PC-3 (cell line): ENCODE data around the gene ZMYND10. TPM values are rescaled to one million over a fixed set of nuclear protein-coding genes. Genes with fewer than 3 reads are reported as not detected.
A peak's percentile ranks its signal among the peaks of the same experiment; 100 is the strongest.

ENCODE experiments used
- ATAC-seq: fragments of 200-7000 bp; cut with Tn5 transposase; 2 replicates; pipeline ENCODE4 v1.9.1; 2020; ENCODE audit warnings: mild to moderate bottlenecking, moderate library complexity
- BruUV-seq: library from RNA; stranded (reverse); fragments of 400-500 nt; replicated peaks from 2 replicates; lab custom pipeline; 2021; lab: Mats Ljungman, UMichigan
- CTCF ChIA-PET: fragments of 300-600 bp; sonication (Branson Sonifier 250); formaldehyde crosslinking; loops from one replicate; lab custom pipeline; 2022; ENCODE audit warnings: antibody characterized with exemption; lab: Charles Lee
- POLR2A ChIA-PET: fragments of 300-600 bp; sonication (Branson Sonifier 250); formaldehyde crosslinking; loops from one replicate; lab custom pipeline; 2022; ENCODE audit warnings: antibody characterized with exemption; ENCODE audit not compliant: unreplicated experiment; lab: Charles Lee
- DNase-seq: peaks from one replicate; pipeline ENCODE4 v3.0.0-alpha.2; 2015
- H2AFZ ChIP-seq: fragments of 300-600 bp; sonication (generic); 2 replicates; pipeline ENCODE4 v1.6.0; 2016; ENCODE audit warnings: antibody characterized with exemption, low read length
- H3F3A ChIP-seq: fragments of 300-600 bp; sonication (generic); one replicate; pipeline ENCODE4 v1.6.0; 2017; ENCODE audit warnings: antibody characterized with exemption, low read length, control low read depth, mild to moderate bottlenecking; ENCODE audit not compliant: unreplicated experiment
- H3K27ac ChIP-seq: fragments of 300-600 bp; sonication (generic); 2 replicates; pipeline ENCODE4 v1.5.1; 2016; ENCODE audit warnings: mild to moderate bottlenecking, low read length
- H3K27me3 ChIP-seq: fragments of 300-600 bp; sonication (generic); 2 replicates; pipeline ENCODE4 v1.6.1; 2016; ENCODE audit warnings: low read length, mixed read lengths
- H3K36me3 ChIP-seq: fragments of 300-600 bp; sonication (generic); 2 replicates; pipeline ENCODE4 v1.6.1; 2016; ENCODE audit warnings: low read depth, mixed run types, low read length, mixed read lengths
- H3K4me1 ChIP-seq: fragments of 300-600 bp; sonication (generic); 2 replicates; pipeline ENCODE4 v1.5.1; 2016; ENCODE audit warnings: low read length; ENCODE audit not compliant: insufficient read depth
- H3K4me2 ChIP-seq: fragments of 300-600 bp; sonication (generic); 2 replicates; pipeline ENCODE4 v1.6.0; 2016; ENCODE audit warnings: low read length
- H3K4me3 ChIP-seq: fragments of 300-600 bp; sonication (generic); 2 replicates; pipeline ENCODE4 v1.5.1; 2016; ENCODE audit warnings: mild to moderate bottlenecking, low read length, mixed read lengths
- H3K79me2 ChIP-seq: fragments of 300-600 bp; sonication (generic); 2 replicates; pipeline ENCODE4 v1.6.1; 2017; ENCODE audit warnings: low read length, mixed read lengths
- H3K9ac ChIP-seq: fragments of 300-600 bp; sonication (generic); 2 replicates; pipeline ENCODE4 v1.6.0; 2016; ENCODE audit warnings: mild to moderate bottlenecking, low read length
- H3K9me2 ChIP-seq: fragments of 300-600 bp; sonication (generic); replicated peaks from 2 replicates; pipeline ENCODE4 v1.6.1; 2016; ENCODE audit warnings: mixed run types, low read length, mixed read lengths
- H3K9me3 ChIP-seq: fragments of 300-600 bp; sonication (generic); 2 replicates; pipeline ENCODE4 v1.6.1; 2016; ENCODE audit warnings: low read length, mixed read lengths
- H4K20me1 ChIP-seq: fragments of 300-600 bp; sonication (generic); 2 replicates; pipeline ENCODE4 v1.6.1; 2016; ENCODE audit warnings: low read length, mixed read lengths
- EZH2 ChIP-seq: fragments of 300-600 bp; sonication (generic); IDR thresholded peaks from one replicate; pipeline ENCODE4 v1.6.1; 2017; ENCODE audit warnings: antibody characterized with exemption, mild to moderate bottlenecking, low read length; ENCODE audit not compliant: unreplicated experiment
- EZH2phosphoT487 ChIP-seq: fragments of 300-600 bp; sonication (generic); IDR thresholded peaks from 2 replicates; pipeline ENCODE4 v1.6.1; 2018; ENCODE audit warnings: mild to moderate bottlenecking, antibody characterized with exemption, low read length, borderline replicate concordance
- intact Hi-C: fragments of 100-400 bp; cut with micrococcal nuclease; formaldehyde crosslinking; loops from 2 replicates; pipeline ENCODE4 v1.9.0; 2023
- total RNA-seq: library from RNA; depleted of rRNA; stranded (reverse); fragments of >200 nt; gene quantifications from 2 replicates; pipeline ENCODE4 v1.2.3, GENCODE V29; 2014
- TF ChIP-seq, protein P1 (sequence below): fragments of 300-600 bp; sonication (generic); conservative IDR thresholded peaks from 2 replicates; pipeline ENCODE4 v1.5.1; 2017; ENCODE audit warnings: antibody characterized with exemption, low read depth, mild to moderate bottlenecking, low read length

Gene ZMYND10
- total RNA-seq, 1 experiment from 2014 or later, result 1.6 TPM

DNA sequence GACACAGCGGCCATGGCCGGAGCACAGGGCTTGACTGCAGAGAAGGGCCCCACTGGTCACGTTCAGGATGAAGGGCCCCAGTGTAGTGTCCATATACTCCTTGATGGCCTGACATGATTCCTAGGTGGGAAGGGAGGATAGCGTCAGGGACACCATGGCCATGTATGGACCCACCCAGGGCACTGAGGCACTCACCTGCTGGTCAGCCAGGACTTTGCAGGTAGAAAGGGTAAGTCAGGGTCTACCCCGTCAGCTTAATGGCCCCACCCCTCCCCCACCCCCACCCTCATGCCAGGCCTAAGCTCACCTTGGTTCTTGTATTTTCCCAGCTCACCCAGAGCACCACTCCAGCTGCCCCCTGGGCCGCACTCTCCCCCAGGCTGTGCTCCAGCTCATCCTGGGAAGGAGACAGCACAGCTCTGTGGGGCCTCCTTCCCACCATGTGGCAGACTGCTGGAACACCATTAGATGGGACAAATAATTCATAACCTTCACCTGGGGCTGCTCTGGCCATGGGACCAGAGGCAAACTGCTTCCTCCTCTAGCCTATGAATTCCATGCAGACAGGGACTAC lies 44.8 kb downstream of the ZMYND10 start:
- no peaks in the 10 kb centered on the region for H3K9me2 ChIP-seq
- no peaks in the 10 kb centered on the region for H3K36me3 ChIP-seq
- 0 out of 2 replicates have a peak, but pooled peaks cover under 1% of the 10 kb centered on the region for H3K9me3 ChIP-seq
- H3F3A ChIP-seq, result no peaks in the 10 kb centered on the region
- ChIA-PET POLR2A (interaction anchor here (0.6 kb wide), 1 partner anchor 1861 kb away, joined by 4 read pairs; the partner anchor contains the start of genes CCDC51 and TMA7), CTCF (no interaction called here)
- H3K27ac ChIP-seq, result peak overlapping the region; percentile 90
- no peaks in the 10 kb centered on the region for H3K27me3 ChIP-seq
- peak overlapping the region; percentile 81 for H3K9ac ChIP-seq
- peaks cover 20% of the 10 kb centered on the region for H3K4me1 ChIP-seq
- no peaks in the 10 kb centered on the region for H4K20me1 ChIP-seq
- H3K79me2 ChIP-seq, result peaks cover 14% of the 10 kb centered on the region
- TF ChIP-seq EZH2phosphoT487 (no peak), EZH2 (no peak)
- TF ChIP-seq, protein P1, sequence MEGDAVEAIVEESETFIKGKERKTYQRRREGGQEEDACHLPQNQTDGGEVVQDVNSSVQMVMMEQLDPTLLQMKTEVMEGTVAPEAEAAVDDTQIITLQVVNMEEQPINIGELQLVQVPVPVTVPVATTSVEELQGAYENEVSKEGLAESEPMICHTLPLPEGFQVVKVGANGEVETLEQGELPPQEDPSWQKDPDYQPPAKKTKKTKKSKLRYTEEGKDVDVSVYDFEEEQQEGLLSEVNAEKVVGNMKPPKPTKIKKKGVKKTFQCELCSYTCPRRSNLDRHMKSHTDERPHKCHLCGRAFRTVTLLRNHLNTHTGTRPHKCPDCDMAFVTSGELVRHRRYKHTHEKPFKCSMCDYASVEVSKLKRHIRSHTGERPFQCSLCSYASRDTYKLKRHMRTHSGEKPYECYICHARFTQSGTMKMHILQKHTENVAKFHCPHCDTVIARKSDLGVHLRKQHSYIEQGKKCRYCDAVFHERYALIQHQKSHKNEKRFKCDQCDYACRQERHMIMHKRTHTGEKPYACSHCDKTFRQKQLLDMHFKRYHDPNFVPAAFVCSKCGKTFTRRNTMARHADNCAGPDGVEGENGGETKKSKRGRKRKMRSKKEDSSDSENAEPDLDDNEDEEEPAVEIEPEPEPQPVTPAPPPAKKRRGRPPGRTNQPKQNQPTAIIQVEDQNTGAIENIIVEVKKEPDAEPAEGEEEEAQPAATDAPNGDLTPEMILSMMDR, result no peak
- DNase-seq, result no peak
- BruUV-seq, result no TSS peak
- no peak overlapping the region for H2AFZ ChIP-seq
- intact Hi-C loops, result no loop called here
- ATAC-seq, result no peak
- no peak overlapping the region for H3K4me3 ChIP-seq
- peak overlapping the region; percentile 71 for H3K4me2 ChIP-seq

DNA sequence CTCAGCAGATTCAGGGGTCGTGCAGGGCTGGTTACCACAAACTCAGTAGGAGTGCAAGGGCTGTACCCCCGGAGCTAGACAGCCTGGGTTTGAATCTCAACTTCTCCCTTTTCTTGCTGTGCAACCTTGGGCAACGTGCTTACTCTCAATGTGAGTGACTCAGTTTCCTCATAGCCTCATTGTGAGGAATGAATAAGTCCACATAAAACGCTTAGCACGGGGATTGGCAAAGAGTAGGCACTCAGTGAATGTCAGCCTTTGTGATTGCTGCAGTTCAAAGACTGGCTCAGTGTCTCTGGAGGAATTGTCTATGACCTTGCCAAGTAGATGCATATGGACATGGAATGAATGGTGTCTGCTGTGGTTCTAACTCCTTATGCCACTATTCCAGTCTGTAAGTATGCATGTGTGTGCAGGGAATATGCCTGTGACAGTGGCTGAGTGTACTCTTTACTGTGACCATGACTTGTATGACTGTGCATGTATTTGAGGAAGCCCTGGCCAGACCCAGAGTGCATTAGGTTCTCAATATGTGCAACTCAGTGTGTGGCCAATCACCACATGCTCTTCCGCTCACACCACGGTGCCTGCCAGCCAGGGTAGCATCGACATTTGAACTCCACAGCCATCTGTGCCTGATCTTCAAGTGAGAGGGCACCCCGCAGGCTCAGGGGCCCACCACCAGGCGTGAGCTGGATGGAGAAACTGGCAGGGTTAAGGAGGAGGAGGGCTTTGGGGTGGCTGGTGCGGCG lies 45.4 kb downstream of the ZMYND10 start:
- Histone ChIP-seq H3K4me1 (peaks cover 20% of the 10 kb centered on the region), H3K36me3 (no peaks in the 10 kb centered on the region), H3K27me3 (no peaks in the 10 kb centered on the region), H3F3A (no peaks in the 10 kb centered on the region), H3K9me2 (no peaks in the 10 kb centered on the region), H2AFZ (peak overlapping the region; percentile 57; the same call in 1 of the 2 replicates), H3K4me2 (peak overlapping the region; percentile 71), H3K9me3 (no peaks in the 10 kb centered on the region), H4K20me1 (no peaks in the 10 kb centered on the region), H3K79me2 (peaks cover 14% of the 10 kb centered on the region), H3K4me3 (peak overlapping the region; percentile 52), H3K9ac (peak overlapping the region; percentile 81), H3K27ac (peak overlapping the region; percentile 90)
- CTCF ChIA-PET, result interaction anchor here (0.9 to 1.6 kb wide), 2 partner anchors 24 to 37 kb away, joined by 5 to 7 read pairs; no protein-coding TSS in a partner anchor
- TF ChIP-seq EZH2 (no peak), EZH2phosphoT487 (no peak)
- TF ChIP-seq, protein P1, result no peak
- no peak for ATAC-seq
- POLR2A ChIA-PET, result interaction anchor here (0.6 to 1.8 kb wide), 5 partner anchors 11 to 1860 kb away, joined by 3 to 12 read pairs (median 4); partner anchors contain the start of genes CCDC51, CYB561D2, NPRL2 and TMA7
- intact Hi-C loops, result loop anchor here (1.0 to 2.0 kb wide), 3 partner anchors 17 to 65 kb away; no protein-coding TSS in a partner anchor
- TSS peak; percentile 92 for BruUV-seq
- DNase-seq, result no peak
